Right lung (tissue), 5 donors: ENCODE measurements around the gene KTN1. TPM values are rescaled to one million over a fixed set of nuclear protein-coding genes. Genes with fewer than 3 reads are reported as not detected.
A peak's percentile ranks its signal among the peaks of the same experiment; 100 is the strongest.

Source experiments
- DNase-seq, 2 donors: peaks; one replicate each; pipeline ENCODE4 v3.0.0-alpha.2; 2013
- polyA plus RNA-seq, 5 donors: library from polyadenylated mRNA; unstranded; fragments of 120-200 nt; gene quantifications; one replicate each; pipeline versions ENCODE4 v1.2.1 to v1.2.3, GENCODE V29; 2013; ENCODE audit warnings: inconsistent platforms in 1 of 5, low replicate concordance in 1 of 5; ENCODE audit not compliant: insufficient read length in 5 of 5, insufficient read depth in 1 of 5

Gene KTN1
- polyA plus RNA-seq, 5 donors = 115 to 170 (median 160) TPM

- no peak for DNase-seq
These were observed 87.8 kb downstream of the KTN1 start for GRCh38 chr14:55667801-55668200.

- no peak for DNase-seq
These were observed 91.6 kb downstream of the KTN1 start for GRCh38 chr14:55671641-55672040.

- DNase-seq = no peak
These were observed 93.0 kb downstream of the KTN1 start for GRCh38 chr14:55673048-55673447.

- no peak for DNase-seq
These were observed 101.1 kb downstream of the KTN1 start for GRCh38 chr14:55681096-55681495.

- no peak for DNase-seq
These were observed 105.1 kb downstream of the KTN1 start for GRCh38 chr14:55684956-55685584.

GRCh38 chr14:55686713-55687112, 106.7 kb downstream of the KTN1 start:
- no peak for DNase-seq

- no peak for DNase-seq
These were observed 108.6 kb downstream of the KTN1 start for GRCh38 chr14:55688566-55688965.

GRCh38 chr14:55689981-55690871, 110.2 kb downstream of the KTN1 start:
- DNase-seq = no peak

- no peak for DNase-seq
These were observed 111.7 kb downstream of the KTN1 start for GRCh38 chr14:55691659-55692058.

- no peak for DNase-seq
These were observed 113.9 kb downstream of the KTN1 start for GRCh38 chr14:55693904-55694303.

GRCh38 chr14:55697414-55697861, 117.4 kb downstream of the KTN1 start:
- DNase-seq = no peak

GRCh38 chr14:55698051-55698450, 118.0 kb downstream of the KTN1 start:
- DNase-seq = no peak

GRCh38 chr14:55699131-55700057, 119.4 kb downstream of the KTN1 start:
- DNase-seq = no peak

GRCh38 chr14:55701638-55702037, 121.6 kb downstream of the KTN1 start:
- no peak for DNase-seq

GRCh38 chr14:55702511-55702910, 122.5 kb downstream of the KTN1 start:
- no peak for DNase-seq

GRCh38 chr14:55704654-55705053, 124.6 kb downstream of the KTN1 start:
- no peak for DNase-seq

GRCh38 chr14:55705651-55706364, 125.8 kb downstream of the KTN1 start:
- peak; percentile 60 to 62 for DNase-seq

GRCh38 chr14:55706365-55706684, 126.3 kb downstream of the KTN1 start:
- no peak for DNase-seq

- no peak for DNase-seq
These were observed 126.9 kb downstream of the KTN1 start for GRCh38 chr14:55706893-55707292.

- peak in 1 of 2 donors; percentile 37 for DNase-seq
These were observed 127.4 kb downstream of the KTN1 start for GRCh38 chr14:55707365-55707804.

GRCh38 chr14:55710506-55711041, 130.6 kb downstream of the KTN1 start:
- no peak for DNase-seq
